COLO829 (cell line): Measurements from ENCODE around the gene ART5.
"Not testable (repeated sequence)": the region's sequence is repeated elsewhere in the genome, so short reads cannot be mapped to it uniquely, and the experiment has no call there.

ENCODE experiments used
- DNase-seq: peaks from one replicate; pipeline ENCODE4 v3.0.0; 2012; ENCODE audit warnings: low spot score

ART5 gene

DNA sequence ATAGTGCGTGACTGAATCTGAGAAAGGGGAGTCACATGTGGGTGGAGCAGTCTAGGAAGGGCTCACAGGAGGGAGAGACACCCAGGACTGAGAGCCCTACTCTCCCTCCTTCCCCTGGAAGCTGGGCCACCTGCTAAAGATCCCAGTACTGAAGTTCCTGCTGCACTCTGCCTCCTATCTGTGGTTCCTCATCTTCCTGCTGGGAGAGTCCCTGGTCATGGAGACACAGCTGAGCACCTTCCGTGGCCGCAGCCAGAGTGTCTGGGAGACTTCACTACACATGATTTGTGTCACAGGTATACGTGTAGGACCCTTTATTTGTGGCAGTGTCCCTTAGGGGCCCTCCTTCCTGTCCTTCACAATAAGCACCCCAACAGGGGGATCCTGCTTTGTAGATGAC lies 19.3 kb downstream of the ART5 start:
- no peak for DNase-seq

DNA sequence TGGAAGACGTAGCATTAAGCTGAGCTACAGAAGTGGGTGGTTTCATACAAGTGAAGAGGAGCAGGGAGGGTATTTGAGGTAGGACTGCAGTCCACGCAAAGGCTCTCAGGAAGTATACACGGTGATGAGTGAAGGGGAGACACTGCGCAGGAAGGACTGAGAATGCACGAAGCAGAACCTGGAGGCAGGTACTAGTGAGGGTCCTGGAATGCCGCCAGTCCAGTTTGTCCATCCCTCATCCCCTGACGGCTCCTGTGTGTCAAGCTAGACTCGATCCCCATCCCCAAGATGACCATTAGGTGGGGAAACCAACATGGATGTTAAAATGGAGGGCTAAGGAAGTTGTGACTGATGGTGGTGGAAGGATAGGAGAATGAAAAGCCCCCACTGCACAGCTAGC lies 23.8 kb downstream of the ART5 start:
- no peak for DNase-seq

DNA sequence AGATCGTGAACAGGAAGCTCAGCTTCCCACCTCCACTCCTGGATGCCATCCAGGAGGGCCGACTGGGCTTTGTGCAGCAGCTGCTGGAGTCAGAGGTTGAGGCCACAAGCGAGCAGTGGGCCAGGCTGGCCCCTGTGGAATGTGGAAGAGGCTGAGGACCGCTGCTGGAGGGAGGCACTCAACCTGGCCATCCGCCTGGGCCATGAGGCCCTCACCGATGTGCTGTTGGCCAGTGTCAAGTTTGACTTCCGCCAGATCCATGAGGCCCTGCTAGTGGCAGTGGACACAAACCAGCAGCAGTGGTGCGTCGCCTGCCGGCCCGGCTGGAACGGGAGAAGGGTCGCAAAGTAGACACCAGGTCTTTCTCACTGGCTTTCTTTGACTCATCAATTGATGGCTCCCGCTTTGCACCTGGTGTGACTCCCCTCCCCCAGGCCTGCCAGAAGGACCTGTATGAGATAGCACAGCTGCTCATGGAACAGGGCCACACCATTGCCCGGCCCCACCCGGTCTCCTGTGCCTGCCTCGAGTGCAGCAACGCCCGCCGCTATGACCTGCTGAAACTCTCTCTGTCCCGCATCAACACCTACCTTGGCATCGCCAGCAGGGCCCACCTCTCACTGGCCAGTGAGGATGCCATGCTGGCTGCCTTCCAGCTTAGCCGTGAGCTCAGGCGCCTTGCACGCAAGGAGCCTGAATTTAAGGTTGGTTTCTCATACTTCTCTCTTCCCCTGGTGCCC lies 24.9 kb downstream of the ART5 start:
- DNase-seq: no peak

GRCh38 chr11:3615998-3616397 lies 25.8 kb downstream of the ART5 start:
- no peak for DNase-seq

DNA sequence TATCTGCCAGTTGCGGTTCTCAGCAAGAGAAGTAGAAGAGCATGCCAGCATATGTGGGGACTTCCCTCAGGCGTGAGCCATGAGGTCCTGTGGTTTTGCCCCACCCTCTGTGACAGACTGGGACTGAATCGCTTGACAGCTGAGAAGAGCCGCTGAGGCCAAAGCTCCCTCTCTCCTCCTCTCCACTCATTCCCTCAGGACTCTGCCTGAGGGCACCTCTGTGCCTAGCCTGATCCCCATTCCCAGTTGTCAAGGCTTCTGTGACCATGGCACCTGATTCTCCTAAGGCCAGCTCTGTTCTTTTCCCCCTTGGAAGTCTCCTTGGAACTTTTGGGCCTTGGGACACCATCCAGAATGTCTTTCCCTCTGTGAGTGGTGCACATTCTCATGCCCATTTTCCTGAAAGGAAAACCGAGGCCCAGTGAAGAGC lies 27.0 kb downstream of the ART5 start:
- DNase-seq: no peak

DNA sequence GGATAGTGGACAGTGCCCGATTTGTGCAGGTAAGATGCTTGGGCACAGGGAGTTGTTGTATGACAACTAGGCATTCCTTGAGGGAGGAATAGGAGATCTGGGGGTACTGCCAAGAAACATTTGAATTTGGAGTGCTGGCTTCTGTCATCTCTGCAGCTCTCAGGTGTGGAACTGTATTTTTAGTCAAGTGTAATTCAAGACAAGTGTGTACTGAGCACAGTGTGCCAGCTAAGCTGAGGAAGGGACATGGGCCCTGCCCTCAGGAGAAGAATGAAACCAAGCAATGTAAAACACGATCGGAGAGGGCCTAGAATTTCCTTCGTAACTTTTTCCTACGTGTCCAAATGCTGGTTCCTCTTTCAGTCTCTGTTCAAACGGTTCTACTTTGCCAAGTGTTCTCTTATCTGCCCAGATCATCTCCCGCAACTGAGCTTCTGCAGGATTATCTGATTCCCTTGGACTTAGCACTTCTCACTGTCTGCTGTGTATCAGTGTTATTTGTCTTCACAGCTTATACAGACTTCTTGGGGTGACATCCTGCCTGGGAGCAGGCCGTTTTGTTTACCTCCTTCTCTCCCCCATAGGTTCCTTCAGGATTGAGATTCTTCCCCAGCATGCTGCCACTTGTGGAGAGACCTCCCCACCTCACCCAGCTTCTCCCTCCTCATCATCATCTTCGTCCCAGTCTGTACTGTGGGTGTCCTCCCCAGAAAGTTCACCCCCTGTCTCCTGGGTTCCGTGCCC lies 27.6 kb downstream of the ART5 start:
- DNase-seq: no peak

GRCh38 chr11:3611976-3612678 lies 29.7 kb downstream of the ART5 start:
- DNase-seq: no peak

- no peak for DNase-seq
Observed at GRCh38 chr11:3610846-3611245, 30.9 kb downstream of the ART5 start.

- DNase-seq: peak; percentile 34
Observed at GRCh38 chr11:3609416-3610265, 32.2 kb downstream of the ART5 start.

DNA sequence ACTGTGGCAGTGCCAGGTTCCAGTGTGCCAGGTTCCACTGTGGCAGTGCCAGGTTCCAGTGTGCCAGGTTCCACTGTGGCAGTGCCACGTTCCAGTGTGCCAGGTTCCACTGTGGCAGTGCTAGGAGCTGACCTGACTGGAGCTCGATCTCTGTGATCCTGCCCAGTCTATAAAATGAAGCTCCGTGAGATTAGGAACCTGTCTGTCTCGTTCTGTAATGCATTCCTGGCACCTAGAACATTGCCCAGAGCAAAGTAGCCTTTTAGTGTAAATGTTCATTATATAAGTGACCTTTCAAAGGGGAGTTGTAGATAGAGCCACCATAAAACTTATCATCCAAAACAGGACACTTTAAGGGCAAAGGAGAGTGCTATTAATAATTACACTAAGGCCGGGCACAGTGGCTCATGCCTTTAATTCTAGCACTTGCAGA lies 36.0 kb downstream of the ART5 start:
- DNase-seq: no peak

DNA sequence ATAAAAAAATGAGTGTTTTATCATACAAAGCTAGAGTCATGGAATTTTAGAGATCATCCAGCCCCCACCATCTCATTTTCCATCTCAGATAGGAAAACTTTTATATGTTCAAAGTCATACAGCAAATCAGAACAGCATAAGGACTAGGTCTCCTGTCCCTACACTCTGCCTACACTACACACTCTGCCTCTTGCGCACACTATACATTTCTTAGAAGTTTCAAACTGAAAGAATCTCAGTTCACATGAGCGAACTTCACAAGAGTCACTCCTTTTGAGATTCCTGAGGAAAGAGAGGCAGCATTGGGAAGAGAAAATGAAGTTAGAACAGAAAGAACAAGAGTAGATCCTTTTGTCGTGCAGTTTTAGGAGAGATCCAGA lies 36.5 kb downstream of the ART5 start:
- DNase-seq: no peak

GRCh38 chr11:3604167-3604566 lies 37.6 kb downstream of the ART5 start:
- no peak for DNase-seq

- DNase-seq: not testable (repeated sequence)
Observed at GRCh38 chr11:3600201-3600600, 41.6 kb downstream of the ART5 start.

GRCh38 chr11:3597743-3598142 lies 44.0 kb downstream of the ART5 start:
- not testable (repeated sequence) for DNase-seq

- not testable (repeated sequence) for DNase-seq
Observed at GRCh38 chr11:3591326-3591725, 50.5 kb downstream of the ART5 start.

- DNase-seq: not testable (repeated sequence)
Observed at GRCh38 chr11:3590193-3590592, 51.6 kb downstream of the ART5 start.

DNA sequence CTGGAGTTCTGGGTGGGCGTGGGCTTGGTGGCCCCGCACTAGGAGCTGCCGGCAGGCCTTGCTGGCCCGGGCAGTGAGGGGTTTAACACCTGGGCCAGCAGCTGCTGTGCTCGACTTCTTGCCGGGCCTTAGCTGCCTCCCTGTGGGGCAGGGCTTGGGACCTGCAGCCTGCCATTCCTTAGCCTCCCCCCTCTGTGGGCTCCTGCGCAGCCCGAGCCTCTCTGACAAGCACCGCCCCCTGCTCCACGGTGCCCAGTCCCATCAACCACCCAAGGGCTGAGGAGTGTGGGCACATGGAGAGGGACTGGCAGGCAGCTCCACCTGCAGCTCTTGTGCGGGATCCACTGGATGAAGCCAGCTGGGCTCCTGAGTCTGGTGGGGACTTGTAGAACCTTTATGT lies 53.0 kb downstream of the ART5 start:
- not testable (repeated sequence) for DNase-seq
